B cell (primary cell): ENCODE measurements around the gene GEMIN7.
A peak's percentile ranks its signal among the peaks of the same experiment; 100 is the strongest.

ENCODE experiments used
- EZH2 ChIP-seq: IDR thresholded peaks from 2 replicates; pipeline ENCODE4 v1.6.1; 2012; ENCODE audit warnings: borderline replicate concordance, low read depth, mild to moderate bottlenecking, moderate library complexity, low read length; ENCODE audit not compliant: insufficient read depth, poor library complexity, severe bottlenecking
- TF ChIP-seq, protein P1 (sequence below): fragments of 200-600 bp; IDR thresholded peaks from one replicate; pipeline ENCODE4 v1.8.0; 2022; ENCODE audit warnings: antibody characterized with exemption, mild to moderate bottlenecking

DNA sequence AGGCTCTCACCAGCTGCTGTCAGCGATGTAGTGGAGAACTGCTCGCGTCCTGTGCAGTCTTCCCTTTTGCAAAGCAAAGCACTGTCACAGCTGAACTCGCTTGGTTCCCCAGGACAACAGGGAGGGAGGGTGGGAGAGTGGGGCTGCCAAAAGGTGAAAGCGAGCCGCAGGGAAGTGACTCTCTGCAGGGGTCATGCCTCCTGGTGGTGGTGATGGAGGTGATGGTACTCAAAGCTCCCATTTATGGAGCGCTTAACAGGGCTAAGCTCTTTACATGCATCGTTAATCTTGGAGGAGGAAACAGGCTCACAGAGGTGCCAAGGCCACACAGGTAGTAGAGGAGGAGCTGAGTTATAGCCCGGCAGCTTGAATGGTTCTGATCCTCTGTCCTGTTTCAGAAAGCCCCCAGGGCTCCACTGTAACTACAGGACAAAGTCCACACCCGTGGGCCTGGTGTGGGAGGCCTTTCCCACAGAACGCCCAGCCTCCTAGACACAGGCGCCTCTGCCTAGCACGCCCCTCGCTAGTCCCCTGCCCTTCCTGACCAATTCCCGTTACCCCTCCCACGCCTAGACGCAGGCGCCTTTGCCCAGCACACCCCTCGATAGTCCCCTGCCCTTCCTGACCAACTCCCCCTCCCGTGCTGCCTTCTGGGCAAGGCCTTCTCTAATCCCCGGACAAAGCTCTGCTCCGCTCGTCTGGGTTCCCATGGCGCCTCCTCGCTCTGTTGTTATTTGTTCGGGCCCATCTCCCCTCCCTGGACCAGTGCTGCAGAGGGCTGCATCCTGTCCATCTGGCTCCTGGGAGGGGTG is 24.7 kb downstream of the GEMIN7 start:
- TF ChIP-seq, protein P1, sequence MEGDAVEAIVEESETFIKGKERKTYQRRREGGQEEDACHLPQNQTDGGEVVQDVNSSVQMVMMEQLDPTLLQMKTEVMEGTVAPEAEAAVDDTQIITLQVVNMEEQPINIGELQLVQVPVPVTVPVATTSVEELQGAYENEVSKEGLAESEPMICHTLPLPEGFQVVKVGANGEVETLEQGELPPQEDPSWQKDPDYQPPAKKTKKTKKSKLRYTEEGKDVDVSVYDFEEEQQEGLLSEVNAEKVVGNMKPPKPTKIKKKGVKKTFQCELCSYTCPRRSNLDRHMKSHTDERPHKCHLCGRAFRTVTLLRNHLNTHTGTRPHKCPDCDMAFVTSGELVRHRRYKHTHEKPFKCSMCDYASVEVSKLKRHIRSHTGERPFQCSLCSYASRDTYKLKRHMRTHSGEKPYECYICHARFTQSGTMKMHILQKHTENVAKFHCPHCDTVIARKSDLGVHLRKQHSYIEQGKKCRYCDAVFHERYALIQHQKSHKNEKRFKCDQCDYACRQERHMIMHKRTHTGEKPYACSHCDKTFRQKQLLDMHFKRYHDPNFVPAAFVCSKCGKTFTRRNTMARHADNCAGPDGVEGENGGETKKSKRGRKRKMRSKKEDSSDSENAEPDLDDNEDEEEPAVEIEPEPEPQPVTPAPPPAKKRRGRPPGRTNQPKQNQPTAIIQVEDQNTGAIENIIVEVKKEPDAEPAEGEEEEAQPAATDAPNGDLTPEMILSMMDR, result peak; percentile 19
- TF ChIP-seq EZH2, result no peak
